Gastrocnemius medialis (tissue), 4 donors: Measurements from ENCODE around the gene PPM1L.

Experiments used
- CTCF ChIP-seq, 5 experiments: fragments of 450-650 bp in 3 of 5; fragments of 200-600 bp in 2 of 5; sonication (generic) in 2 of 5; IDR thresholded peaks in 4 of 5; conservative IDR thresholded peaks in 1 of 5; 1 replicate in 4 of 5; 2 replicates in 1 of 5; pipeline ENCODE4 v1.5.1; 2016 to 2019; ENCODE audit warnings: antibody characterized with exemption in 5 of 5, mild to moderate bottlenecking in 3 of 5, moderate library complexity in 3 of 5
- POLR2A ChIP-seq, 2 donors: fragments of 450-650 bp; IDR thresholded peaks; one replicate each; pipeline ENCODE4 v1.6.1; 2017; ENCODE audit warnings: antibody characterized with exemption in 2 of 2, mild to moderate bottlenecking in 2 of 2, moderate library complexity in 2 of 2

- TF ChIP-seq CTCF (IDR thresholded peaks at IDR 0.05 in 4 of 5, conservative IDR thresholded peaks at IDR 0.05 in 1 of 5), result no peak
- no peak for TF ChIP-seq POLR2A (IDR thresholded peaks at IDR 0.05)
These were observed 20.2 kb upstream of the PPM1L start for GRCh38 chr3:160735826-160736225.
